Lower leg skin (tissue), 3 donors: ENCODE data around the gene KCNK4.

ENCODE experiments used
- POLR2A ChIP-seq, 2 donors: fragments of 450-650 bp; IDR thresholded peaks; one replicate each; pipeline ENCODE4 v1.6.1; 2016 to 2017; ENCODE audit warnings: antibody characterized with exemption in 2 of 2, mild to moderate bottlenecking in 1 of 2, moderate library complexity in 1 of 2
- TF ChIP-seq, protein P1 (sequence below), 3 donors: fragments of 450-650 bp; IDR thresholded peaks; one replicate each; pipeline ENCODE4 v1.5.1; 2016; ENCODE audit warnings: antibody characterized with exemption in 3 of 3, mild to moderate bottlenecking in 3 of 3, moderate library complexity in 2 of 3

- TF ChIP-seq, protein P1, sequence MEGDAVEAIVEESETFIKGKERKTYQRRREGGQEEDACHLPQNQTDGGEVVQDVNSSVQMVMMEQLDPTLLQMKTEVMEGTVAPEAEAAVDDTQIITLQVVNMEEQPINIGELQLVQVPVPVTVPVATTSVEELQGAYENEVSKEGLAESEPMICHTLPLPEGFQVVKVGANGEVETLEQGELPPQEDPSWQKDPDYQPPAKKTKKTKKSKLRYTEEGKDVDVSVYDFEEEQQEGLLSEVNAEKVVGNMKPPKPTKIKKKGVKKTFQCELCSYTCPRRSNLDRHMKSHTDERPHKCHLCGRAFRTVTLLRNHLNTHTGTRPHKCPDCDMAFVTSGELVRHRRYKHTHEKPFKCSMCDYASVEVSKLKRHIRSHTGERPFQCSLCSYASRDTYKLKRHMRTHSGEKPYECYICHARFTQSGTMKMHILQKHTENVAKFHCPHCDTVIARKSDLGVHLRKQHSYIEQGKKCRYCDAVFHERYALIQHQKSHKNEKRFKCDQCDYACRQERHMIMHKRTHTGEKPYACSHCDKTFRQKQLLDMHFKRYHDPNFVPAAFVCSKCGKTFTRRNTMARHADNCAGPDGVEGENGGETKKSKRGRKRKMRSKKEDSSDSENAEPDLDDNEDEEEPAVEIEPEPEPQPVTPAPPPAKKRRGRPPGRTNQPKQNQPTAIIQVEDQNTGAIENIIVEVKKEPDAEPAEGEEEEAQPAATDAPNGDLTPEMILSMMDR (IDR thresholded peaks at IDR 0.05): no peak
- no peak for TF ChIP-seq POLR2A (IDR thresholded peaks at IDR 0.05)
Measured at GRCh38 chr11:64256300-64256699, 34.8 kb upstream of the KCNK4 start.
